HG03066 (cell line): ENCODE results near the gene RICTOR.

Source experiments
- ATAC-seq: cut with Tn5 transposase; IDR thresholded peaks from one replicate; pipeline ENCODE4 v1.9.1; 2021; ENCODE audit warnings: low read depth; ENCODE audit not compliant: unreplicated experiment

The RICTOR gene, protein sequence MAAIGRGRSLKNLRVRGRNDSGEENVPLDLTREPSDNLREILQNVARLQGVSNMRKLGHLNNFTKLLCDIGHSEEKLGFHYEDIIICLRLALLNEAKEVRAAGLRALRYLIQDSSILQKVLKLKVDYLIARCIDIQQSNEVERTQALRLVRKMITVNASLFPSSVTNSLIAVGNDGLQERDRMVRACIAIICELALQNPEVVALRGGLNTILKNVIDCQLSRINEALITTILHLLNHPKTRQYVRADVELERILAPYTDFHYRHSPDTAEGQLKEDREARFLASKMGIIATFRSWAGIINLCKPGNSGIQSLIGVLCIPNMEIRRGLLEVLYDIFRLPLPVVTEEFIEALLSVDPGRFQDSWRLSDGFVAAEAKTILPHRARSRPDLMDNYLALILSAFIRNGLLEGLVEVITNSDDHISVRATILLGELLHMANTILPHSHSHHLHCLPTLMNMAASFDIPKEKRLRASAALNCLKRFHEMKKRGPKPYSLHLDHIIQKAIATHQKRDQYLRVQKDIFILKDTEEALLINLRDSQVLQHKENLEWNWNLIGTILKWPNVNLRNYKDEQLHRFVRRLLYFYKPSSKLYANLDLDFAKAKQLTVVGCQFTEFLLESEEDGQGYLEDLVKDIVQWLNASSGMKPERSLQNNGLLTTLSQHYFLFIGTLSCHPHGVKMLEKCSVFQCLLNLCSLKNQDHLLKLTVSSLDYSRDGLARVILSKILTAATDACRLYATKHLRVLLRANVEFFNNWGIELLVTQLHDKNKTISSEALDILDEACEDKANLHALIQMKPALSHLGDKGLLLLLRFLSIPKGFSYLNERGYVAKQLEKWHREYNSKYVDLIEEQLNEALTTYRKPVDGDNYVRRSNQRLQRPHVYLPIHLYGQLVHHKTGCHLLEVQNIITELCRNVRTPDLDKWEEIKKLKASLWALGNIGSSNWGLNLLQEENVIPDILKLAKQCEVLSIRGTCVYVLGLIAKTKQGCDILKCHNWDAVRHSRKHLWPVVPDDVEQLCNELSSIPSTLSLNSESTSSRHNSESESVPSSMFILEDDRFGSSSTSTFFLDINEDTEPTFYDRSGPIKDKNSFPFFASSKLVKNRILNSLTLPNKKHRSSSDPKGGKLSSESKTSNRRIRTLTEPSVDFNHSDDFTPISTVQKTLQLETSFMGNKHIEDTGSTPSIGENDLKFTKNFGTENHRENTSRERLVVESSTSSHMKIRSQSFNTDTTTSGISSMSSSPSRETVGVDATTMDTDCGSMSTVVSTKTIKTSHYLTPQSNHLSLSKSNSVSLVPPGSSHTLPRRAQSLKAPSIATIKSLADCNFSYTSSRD (N-terminal part only)

DNA sequence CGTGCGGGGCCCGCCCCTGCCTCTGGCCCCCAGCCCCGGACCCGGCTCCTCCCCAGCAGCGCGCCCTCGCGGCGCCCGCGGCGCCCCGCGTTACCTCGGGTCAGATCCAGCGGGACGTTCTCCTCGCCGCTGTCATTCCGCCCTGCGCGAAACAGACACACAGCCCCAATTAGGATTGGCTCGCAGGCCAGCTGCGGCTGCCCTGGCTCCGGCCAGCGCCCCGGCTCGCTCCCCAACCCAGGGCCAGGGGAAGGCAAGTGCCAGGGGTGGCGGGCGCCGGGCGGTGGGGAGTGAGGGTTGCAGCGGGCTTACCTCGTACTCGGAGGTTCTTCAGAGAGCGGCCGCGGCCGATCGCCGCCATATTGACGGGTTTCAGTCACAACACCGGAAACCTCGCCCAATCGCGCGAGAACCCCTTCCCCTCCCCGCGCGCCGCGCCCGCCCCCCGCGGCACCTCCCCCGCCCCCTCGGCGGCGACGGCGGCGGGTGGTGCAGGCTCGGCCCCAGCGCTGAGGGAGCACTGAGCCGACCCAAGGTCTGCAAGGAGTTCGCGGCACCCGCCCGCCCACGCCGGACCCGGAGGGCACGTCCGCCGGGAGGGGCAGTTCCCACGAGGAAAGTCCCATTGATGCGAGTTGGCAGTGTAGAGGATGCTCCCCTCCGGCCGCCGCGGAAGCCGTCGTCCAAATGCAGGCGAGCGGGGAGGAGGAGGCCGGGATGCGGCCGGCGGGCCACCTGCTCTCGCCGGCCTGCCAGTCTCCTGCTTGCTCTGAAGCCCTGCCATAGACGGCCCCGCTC is at the start of gene RICTOR:
RICTOR (minus strand) TSS at position 383 of the 798 bp plus-strand sequence; CDS start at position 361, 22 bp downstream.
- peak; percentile 68 for ATAC-seq

DNA sequence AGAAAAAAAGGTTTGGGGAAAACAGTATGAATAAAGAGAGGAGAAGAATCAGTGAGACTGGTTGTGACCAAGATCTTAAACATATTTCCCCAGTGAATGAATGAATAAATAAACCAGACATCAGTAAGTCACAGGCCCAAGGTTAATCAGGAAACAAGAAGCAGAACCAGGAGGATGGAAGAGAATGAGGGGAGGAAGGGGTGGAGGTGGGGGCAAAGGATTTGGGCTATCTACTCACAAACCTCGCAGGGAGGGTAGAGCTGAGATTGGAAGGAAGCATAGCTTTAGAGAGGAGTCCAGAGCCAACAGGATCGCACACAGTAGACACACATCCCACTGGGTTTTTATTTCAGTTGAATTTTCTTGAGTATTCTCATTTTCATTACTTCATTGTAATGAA is 47.7 kb upstream of the RICTOR start:
- no peak for ATAC-seq

DNA sequence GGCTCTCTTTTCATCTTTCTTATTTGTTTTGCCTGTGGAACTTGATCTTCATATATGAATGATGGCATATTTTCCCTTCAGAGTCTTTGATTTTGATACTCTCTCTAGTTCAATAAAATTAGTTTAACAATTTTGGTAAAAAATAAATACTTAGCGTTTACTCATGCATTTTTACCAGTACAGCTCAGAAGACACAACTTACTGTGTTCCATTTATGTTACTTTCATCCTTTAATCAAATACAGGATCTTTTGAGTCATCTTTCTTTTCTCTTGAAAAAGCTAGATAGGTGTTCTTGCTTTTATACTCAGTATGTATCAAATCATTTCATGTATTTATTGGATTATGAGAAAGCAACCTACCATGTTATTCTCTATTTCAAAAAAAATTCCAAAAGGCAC is 47.1 kb upstream of the RICTOR start:
- ATAC-seq, result no peak

DNA sequence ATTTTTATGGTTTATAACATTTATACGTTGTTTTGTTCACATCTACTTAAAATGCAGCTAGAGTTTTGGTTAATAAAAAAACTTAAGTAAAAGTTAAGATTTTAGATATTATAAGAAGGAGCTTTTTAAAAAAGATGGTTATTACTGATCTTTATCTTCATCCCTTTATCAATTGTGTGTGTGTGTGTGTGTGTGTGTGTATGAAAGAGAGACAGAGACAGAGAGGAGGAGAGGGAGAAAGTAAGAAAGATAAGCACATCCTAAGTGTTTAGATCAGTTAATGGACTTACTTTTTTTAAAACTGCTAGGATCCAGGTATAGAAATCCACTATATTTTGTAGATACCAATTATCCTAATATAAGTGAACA is 45.8 kb upstream of the RICTOR start:
- ATAC-seq, result no peak

DNA sequence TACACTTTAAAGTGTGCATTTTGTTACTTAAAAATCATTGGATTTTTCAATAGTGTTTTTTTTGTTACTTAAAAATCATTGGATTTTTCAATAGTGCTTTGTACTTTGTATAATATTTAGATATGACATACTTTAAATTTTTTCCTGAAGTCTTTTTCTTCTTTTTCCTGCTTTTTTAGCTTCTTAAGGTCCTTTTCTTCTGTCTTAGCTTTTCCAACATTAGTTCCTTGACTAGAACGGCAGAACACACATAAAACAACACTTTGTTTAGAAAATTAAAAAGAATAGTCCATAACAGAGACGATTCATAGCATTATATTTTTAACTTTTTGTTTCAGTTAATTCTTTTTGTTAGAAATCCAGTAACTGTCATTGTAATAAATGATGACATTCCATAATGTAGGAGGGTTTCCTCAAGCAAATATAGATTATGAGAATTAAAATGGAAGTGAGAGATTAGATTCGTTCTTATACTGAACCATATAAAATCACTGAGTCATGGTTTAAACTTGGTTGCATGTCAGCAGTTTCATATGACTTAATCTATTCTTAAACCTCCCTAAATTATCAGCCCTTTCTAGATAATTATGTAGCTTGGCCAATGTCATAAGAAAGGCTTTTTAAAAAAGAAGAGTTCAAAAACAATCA is 45.3 kb upstream of the RICTOR start:
- no peak for ATAC-seq

DNA sequence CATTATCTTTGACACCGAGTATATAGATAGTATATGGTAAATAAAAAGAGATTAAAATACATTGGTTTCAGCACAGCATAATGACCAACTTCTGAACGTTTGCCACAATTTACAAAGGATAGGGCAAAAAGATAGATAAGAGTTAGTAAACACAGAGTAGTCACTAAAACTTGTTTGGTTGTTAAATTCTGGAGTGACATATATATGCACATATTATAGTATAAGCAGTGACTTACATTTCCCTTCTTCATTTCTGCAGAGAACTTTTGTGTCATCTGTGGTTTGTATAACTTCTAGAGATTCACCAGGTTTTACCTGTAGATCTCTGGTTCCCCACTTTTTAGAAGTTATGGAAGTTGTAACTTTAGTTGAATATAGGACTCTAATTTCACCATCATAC is 44.4 kb upstream of the RICTOR start:
- ATAC-seq, result no peak

DNA sequence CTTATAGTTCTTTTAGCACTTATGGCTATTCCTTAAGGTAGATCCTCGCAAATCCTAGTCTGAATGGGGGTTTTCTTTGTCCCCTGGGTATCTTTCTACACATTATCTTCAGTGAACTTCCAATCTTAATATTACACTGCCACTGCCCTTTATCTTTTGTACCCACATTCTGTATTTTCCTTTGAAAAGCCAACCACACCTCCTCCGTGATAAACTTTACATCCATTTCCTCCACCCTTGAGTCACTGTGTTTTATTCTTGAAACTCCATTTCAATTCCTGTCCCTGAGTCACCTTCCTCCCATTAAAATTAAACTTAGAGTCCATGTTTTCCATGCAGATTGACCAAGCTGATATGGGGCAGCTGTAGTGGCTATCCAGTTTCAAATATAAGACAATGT is 43.2 kb upstream of the RICTOR start:
- ATAC-seq, result no peak

DNA sequence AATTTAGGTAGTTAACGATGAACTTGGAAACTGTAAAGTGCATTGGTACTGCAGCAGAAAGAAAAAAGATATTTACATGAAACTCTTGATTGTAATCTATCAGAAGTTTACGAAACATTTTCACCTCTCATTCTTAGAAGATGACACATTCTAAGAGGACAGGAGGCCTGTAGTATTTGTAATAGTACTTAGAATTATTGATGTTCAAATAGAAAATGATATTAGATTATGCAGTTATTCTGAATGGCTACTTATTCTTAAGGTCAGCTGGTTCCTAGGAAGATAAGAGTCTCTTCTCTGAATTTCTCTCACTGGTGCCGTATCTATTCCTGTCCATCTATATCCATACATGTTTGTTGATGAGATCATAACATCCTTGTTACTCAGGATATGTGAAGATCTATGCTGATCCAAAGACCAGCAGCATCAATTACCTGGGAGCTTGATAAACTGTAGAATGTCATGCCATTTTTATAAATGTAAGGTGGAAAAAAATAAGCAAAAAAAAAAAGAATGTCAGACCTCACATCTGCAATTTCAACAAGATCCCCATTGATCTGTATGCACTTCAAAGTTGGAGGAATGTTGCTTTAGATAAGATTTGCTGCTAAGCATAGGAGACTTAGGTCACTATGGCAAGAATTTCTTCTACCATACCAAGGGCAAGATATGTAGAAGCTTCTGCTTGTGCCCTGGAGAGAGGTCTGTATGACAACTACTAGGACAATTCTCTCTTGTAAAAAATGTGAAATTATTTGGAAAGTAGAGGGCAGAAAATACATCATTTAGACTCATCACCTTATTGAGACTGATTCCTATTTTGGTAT is 42.4 kb upstream of the RICTOR start:
- no peak for ATAC-seq

DNA sequence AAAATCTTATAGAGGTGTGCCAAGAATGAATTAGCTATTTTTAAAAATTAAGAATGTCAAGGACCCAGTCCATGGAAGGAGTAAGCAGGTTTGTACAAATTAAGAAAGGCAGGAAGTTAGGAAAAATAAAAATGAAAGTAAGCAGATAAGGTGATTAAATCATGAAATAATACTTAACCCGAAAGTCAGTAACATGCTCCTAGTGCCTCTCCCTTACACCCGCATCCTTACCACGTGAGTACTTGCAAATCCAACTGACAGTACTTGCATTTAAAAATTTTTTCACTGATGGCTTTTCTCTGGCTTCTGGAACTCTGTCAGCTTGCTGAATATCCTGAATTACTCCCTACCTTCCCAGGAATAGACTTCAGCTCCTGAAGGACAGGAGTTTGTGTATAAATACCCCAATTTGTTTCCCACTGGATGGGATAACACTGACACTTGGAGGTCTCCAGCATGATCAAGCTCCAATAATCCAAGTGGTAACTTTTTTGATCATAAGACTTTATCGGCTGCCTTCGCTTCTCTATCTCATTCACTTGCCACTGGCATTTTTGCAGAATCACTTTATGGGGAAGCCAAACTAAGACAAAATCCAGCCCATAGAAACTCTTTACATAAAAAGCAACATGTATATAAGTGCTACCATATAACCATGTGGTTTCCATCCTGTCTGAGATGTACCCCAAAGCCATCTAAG is 41.6 kb upstream of the RICTOR start:
- ATAC-seq, result no peak

DNA sequence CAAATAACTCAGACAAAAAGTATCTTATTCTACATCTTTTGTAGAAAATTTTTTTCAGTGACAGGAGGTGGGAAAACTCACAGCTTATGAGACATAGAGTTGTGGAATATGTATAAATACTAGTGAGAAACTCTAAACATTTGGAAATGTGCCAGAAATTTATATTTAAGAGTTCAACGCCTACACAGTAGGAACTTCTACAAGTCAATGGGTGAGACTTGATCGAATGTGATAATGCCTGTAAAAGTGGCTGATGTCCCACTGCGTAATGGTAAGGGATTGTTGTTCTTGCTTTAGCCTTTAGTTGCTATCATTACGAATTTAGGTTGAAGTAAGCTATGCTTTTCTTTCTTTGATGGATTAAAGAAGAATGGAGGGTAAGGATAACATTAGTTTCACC is 40.0 kb upstream of the RICTOR start:
- ATAC-seq, result no peak

DNA sequence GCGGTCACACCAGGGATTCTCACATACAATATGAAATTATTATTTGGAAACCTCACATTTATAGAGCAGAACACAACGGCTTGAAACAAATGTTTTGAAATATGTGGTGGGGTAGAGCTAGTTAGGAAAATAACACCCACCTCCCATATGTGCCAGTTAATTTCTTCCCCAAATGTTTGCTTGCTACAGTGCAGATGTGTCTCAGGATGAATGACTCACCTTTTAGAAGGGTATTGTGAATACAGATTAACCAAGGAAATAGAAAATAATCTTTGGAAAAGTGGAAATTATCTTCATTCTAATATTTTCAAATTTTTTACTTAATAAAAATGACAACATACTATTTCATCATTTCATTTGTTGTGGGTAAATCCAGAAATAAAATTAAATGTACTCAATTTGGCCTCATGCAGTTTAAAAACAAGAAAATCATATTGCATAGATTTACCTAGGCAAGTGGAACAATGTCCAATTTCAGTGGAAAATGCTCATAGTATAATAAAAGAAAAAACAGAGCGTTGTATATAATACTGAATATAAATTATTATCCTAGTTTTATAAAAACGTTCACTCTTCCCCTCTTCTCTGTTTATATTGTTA is 39.3 kb upstream of the RICTOR start:
- ATAC-seq, result no peak

DNA sequence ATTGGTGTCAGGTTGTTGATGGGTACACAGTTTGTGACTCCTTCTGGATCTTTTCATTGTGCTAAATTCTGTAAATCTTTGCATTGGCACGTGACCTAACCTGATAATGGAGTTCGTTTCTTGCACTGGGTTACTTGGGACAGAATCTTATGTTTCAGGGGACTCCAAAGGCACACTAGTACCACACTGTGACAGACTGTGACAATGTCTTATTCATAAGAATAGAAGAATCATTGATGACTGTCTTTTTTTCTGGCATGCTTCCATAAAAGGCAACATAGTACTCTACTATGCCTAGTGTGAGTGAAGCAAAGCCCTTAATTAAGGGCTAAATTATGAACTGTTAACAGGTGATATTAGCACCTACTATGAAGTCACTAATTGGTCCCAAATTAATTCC is 35.4 kb upstream of the RICTOR start:
- ATAC-seq, result no peak

DNA sequence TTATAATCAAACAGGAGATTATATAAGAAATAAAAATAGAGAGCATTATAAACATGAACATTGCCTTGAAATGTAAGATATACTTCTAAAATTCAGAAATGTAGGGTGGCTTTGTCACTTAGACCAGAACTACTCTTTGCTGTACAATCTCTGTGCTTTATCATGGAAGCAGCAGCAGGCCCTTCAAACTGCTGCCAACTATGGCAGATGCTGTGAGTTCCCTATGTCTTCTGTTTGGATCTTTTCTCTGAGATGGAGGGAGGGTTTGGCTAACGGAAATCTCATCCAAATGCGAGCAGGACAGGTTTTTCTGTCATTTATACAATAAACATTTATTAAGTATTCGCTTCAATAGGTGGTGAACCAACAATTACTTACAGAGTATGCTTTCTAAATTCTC is 34.8 kb upstream of the RICTOR start:
- ATAC-seq, result no peak

DNA sequence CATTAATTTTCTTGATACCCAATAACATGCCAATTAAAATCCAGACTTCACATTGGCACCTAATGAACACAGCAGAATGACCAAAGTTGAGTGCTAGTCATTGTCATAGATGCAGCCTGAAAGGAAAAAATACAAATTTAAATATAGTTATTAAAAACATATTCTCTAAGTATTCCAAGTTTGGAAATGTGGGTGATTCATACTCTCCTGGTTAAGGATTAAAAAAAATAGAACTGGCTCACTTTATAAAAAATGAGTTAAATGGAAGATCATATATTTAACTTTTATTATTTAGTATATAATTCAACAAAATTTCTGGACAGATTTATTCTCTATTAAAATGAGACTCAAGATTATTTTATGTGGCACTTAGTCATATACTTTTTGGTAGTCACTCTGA is 33.2 kb upstream of the RICTOR start:
- no peak for ATAC-seq

DNA sequence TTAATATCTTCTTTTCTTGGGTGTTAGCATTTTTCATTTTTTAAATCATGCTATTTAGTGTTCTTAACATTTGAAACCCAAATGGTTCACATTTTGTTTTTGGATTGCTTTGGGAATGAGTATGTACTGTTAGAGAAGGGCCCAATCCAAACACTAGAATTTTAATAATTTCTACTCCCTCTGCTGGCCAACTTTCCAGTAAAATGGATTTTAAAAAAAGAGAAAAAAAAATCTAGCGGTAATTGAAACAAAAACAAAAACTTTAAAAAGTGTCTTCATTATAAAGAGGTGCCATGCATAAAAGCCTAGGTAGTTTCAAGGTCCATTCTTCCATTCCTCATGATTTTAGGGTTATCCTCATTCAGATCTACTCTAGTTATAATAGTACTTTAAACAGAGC is 32.1 kb upstream of the RICTOR start:
- ATAC-seq, result no peak

DNA sequence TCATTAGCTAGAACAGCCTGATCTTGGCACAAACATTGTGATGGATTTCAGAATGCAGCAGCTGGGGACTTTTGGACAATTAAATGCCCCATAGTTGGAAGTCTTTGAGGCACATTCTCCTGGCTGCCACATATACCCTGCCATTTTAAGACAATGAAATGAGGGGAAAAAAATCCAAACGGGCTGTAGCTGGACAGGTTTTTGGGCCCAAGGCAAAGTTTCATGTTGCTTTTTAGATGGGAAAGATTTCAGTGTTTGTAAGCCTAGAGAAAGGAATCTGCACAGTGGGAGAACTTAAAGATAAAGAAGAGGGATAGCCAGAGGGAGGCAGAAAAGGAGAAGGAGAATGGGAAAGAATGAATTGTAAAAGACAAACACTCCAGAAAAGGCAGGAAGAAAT is 30.0 kb upstream of the RICTOR start:
- ATAC-seq, result no peak

DNA sequence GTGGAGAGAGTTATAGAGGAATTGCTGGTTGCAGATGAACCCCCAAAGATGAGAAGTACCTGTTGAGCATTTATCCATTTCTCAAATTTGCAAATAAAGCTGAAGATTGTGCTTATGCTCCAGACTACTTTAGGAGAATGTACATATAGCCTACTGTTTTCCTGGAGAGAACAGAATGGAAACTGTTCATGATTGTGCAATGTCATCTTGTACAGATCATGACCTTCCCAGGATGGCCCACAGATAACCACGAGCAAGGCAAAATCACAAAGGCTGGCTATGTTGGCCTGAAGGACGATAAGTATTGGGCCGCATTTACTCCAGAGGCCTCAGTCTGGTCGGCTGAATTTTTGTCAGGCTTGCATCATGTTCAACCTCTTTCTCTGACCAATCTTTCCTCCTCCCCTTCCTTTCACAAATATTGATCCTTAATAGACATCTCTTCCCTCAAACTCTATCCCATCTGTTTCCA is 28.5 kb upstream of the RICTOR start:
- ATAC-seq, result no peak
